ENCODE results near the gene COA1. TPM values are rescaled to one million over a fixed set of nuclear protein-coding genes. Genes with fewer than 3 reads are reported as not detected.

Gene COA1
- total RNA-seq, 1 experiment from 2014 or later: 65.5 TPM

- CTCF ChIA-PET: no interaction called here
- no peak for ATAC-seq
These were observed 61.3 kb downstream of the COA1 start for GRCh38 chr7:43668035-43668434.

GRCh38 chr7:43666938-43667337, 62.4 kb downstream of the COA1 start:
- no peak overlapping the region for H3K4me3 ChIP-seq (ENCODE audit: low read depth in 2 of 2, low read length in 2 of 2)
- H3K4me1 ChIP-seq (ENCODE audit: control insufficient read depth, insufficient read depth, low read length): no peaks in the 10 kb centered on the region
- POLR2A ChIA-PET: interaction anchor here (0.6 kb wide), 1 partner anchor 84 kb away, joined by 4 read pairs; no protein-coding TSS in a partner anchor
- DNase-seq (ENCODE audit: low read depth, low spot score) (no peak), ATAC-seq (no peak)
- CTCF ChIA-PET: no interaction called here
- no peaks in the 10 kb centered on the region for H3K36me3 ChIP-seq (ENCODE audit: control insufficient read depth, insufficient read depth, low read length)
- no peak overlapping the region for H3K27ac ChIP-seq (ENCODE audit: low read length)
- no TSS peak for BruUV-seq (replicated peaks)
- in situ Hi-C loops (cut with HindIII; ENCODE audit: low pct_unique_long_range_greater_than_20kb, low sequenced_read_pairs) (no loop called here), intact Hi-C loops (cut with micrococcal nuclease; ENCODE audit: unreplicated experiment) (no loop called here)
- peaks cover 8% of the 10 kb centered on the region; the same call in 1 of the 2 replicates for H3K9me3 ChIP-seq (ENCODE audit: control insufficient read depth, insufficient read depth, low read depth, low read length)
- H3K27me3 ChIP-seq (ENCODE audit: control insufficient read depth, insufficient read depth, low read length): no peaks in the 10 kb centered on the region
- TF ChIP-seq REST (IDR thresholded peaks at IDR 0.05; ENCODE audit: insufficient read depth in 1 of 2, low read depth in 2 of 2, low read length in 1 of 2) (no peak), POLR2AphosphoS5 (IDR thresholded peaks at IDR 0.05; ENCODE audit: low read depth, low read length) (no peak), TCF7L2 (IDR thresholded peaks at IDR 0.05; ENCODE audit: low read depth, low read length) (no peak), SIN3A (IDR thresholded peaks at IDR 0.05; ENCODE audit: borderline replicate concordance, insufficient read depth, low read depth, low read length) (no peak), CTCF (IDR thresholded peaks at IDR 0.05) (no peak)

More at GRCh38 chr7:43668035-43668434, 61.3 kb downstream of the COA1 start:
- intact Hi-C loops (cut with micrococcal nuclease; ENCODE audit: unreplicated experiment) (no loop called here), in situ Hi-C loops (cut with HindIII; ENCODE audit: low pct_unique_long_range_greater_than_20kb, low sequenced_read_pairs) (no loop called here)
- POLR2A ChIA-PET: no interaction called here
- no peaks in the 10 kb centered on the region for H3K36me3 ChIP-seq (ENCODE audit: control insufficient read depth, insufficient read depth, low read length)
- no peaks in the 10 kb centered on the region for H3K27me3 ChIP-seq (ENCODE audit: control insufficient read depth, insufficient read depth, low read length)
- H3K9me3 ChIP-seq (ENCODE audit: control insufficient read depth, insufficient read depth, low read depth, low read length): peaks cover 8% of the 10 kb centered on the region; the same call in 1 of the 2 replicates
- no peaks in the 10 kb centered on the region for H3K4me1 ChIP-seq (ENCODE audit: control insufficient read depth, insufficient read depth, low read length)
- H3K4me3 ChIP-seq (ENCODE audit: low read depth in 2 of 2, low read length in 2 of 2): no peak overlapping the region
- TF ChIP-seq REST (IDR thresholded peaks at IDR 0.05; ENCODE audit: insufficient read depth in 1 of 2, low read depth in 2 of 2, low read length in 1 of 2) (no peak), CTCF (IDR thresholded peaks at IDR 0.05) (no peak), SIN3A (IDR thresholded peaks at IDR 0.05; ENCODE audit: borderline replicate concordance, insufficient read depth, low read depth, low read length) (no peak), TCF7L2 (IDR thresholded peaks at IDR 0.05; ENCODE audit: low read depth, low read length) (no peak), POLR2AphosphoS5 (IDR thresholded peaks at IDR 0.05; ENCODE audit: low read depth, low read length) (no peak)
- BruUV-seq (replicated peaks): no TSS peak
- no peak overlapping the region for H3K27ac ChIP-seq (ENCODE audit: low read length)
- DNase-seq (ENCODE audit: low read depth, low spot score): no peak
